Right cardiac atrium (tissue), 5 donors: ENCODE measurements around the gene METTL22. TPM values are rescaled to one million over a fixed set of nuclear protein-coding genes. Genes with fewer than 3 reads are reported as not detected.

Experiments
- ATAC-seq, 2 donors: fragments of 200-7000 bp; cut with Tn5 transposase; one replicate each; pipeline versions ENCODE4 v1.8.0 to v1.9.1; 2020; ENCODE audit warnings: moderate library complexity in 2 of 2, mild to moderate bottlenecking in 1 of 2
- DNase-seq, 3 donors: peaks; one replicate each; pipeline ENCODE4 v3.0.0-alpha.2; 2020
- H3K27ac ChIP-seq: one replicate; pipeline ENCODE4 v1.5.1; 2013; ENCODE audit warnings: mild to moderate bottlenecking, low read length, control low read depth, moderate library complexity
- H3K27me3 ChIP-seq: one replicate; pipeline ENCODE4 v1.6.1; 2013; ENCODE audit not compliant: control insufficient read depth, insufficient read depth
- H3K4me1 ChIP-seq: one replicate; pipeline ENCODE4 v1.6.1; 2013; ENCODE audit warnings: low read length; ENCODE audit not compliant: control insufficient read depth, insufficient read depth
- H3K4me3 ChIP-seq: one replicate; pipeline ENCODE4 v1.5.1; 2013; ENCODE audit warnings: low read length, control low read depth
- H3K9me3 ChIP-seq: one replicate; pipeline ENCODE4 v1.6.1; 2013; ENCODE audit warnings: low read length; ENCODE audit not compliant: control insufficient read depth
- WGBS: extraction: QIAGEN DNeasy Blood & Tissue Kit; methylation state at CpG from one replicate; pipeline ENCODE4 v1.1.7; 2013; 5-methylcytosine and 5-hydroxymethylcytosine counted together
- intact Hi-C, 4 donors: fragments of 100-400 bp; cut with DNase I; formaldehyde crosslinking; loops; one replicate each; pipeline versions ENCODE4 v1.11.0 to v1.14.0; 2022 to 2023
- polyA plus RNA-seq: library from polyadenylated mRNA; stranded (reverse); fragments of 200-250 nt; gene quantifications from one replicate; pipeline ENCODE4 v1.2.3, GENCODE V29; 2013
- total RNA-seq, 4 donors: library from RNA; stranded (reverse); fragmentation: NEBNext Ultra II Directional; extraction: Animal tissue kit (Norgen Biotek cat#: 25700); gene quantifications; one replicate each; pipeline ENCODE4 v1.2.1, GENCODE V29; 2021
- donor health status: healthy with polysubstance abuse.
- donor health status: DM: no; HTN: yes; CAD: no.
- donor health status: DM: no; HTN: no; CAD: no.
- donor health status: DM: no; HTN: yes; CAD: no; lungs with severe emphysema.
- donor health status: DM: yes; HTN: yes; CAD: no.

Gene METTL22
- total and polyA plus RNA-seq, 5 donors: 26.9 to 37.3 (median 30.0) TPM

- Histone ChIP-seq H3K27ac (no peak overlapping the region), H3K9me3 (no peaks in the 10 kb centered on the region), H3K4me3 (no peak overlapping the region), H3K27me3 (no peaks in the 10 kb centered on the region), H3K4me1 (no peaks in the 10 kb centered on the region)
- WGBS: 69% methylated on average over 13 of the region's 13 CpGs
- no peak for DNase-seq
- intact Hi-C loops: loop anchor here in 1 of 4 donors (10.0 kb wide), 1 partner anchor 55 kb away; no protein-coding TSS in a partner anchor
- ATAC-seq: no peak
Observed at GRCh38 chr16:8639694-8640093, 18.2 kb downstream of the METTL22 start.

GRCh38 chr16:8641671-8642070, 20.2 kb downstream of the METTL22 start:
- H3K4me1 ChIP-seq: no peaks in the 10 kb centered on the region
- no peaks in the 10 kb centered on the region for H3K9me3 ChIP-seq
- WGBS: 73% methylated on average over 9 of the region's 9 CpGs
- intact Hi-C loops: no loop called here
- H3K27ac ChIP-seq: no peak overlapping the region
- no peaks in the 10 kb centered on the region for H3K27me3 ChIP-seq
- DNase-seq (no peak), ATAC-seq (no peak)
- no peak overlapping the region for H3K4me3 ChIP-seq

DNA sequence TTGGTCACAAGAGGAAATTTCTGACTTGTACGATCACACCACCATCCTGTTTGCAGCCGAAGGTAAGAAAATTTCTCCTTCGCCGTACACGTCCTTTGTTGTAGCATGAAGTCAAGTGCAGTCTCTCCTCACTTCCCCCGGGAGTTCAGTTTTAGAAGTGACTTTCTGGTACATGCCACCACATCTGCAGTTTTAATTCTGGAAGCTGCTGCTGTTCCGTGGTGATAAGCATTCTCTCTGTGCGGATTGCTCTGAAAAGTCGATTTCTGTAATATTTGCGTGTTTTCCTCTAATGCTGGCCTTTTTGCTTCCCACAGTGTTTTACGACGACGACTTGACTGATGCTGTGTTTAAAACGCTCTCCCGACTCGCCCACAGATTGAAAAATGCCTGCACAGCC, 20.6 kb downstream of the METTL22 start:
- ATAC-seq (no peak), DNase-seq (no peak)
- Histone ChIP-seq H3K9me3 (no peaks in the 10 kb centered on the region), H3K27ac (no peak overlapping the region), H3K4me1 (no peaks in the 10 kb centered on the region), H3K4me3 (no peak overlapping the region), H3K27me3 (no peaks in the 10 kb centered on the region)
- 89% methylated on average over 16 of the region's 16 CpGs for WGBS
- intact Hi-C loops: no loop called here

- H3K4me1 ChIP-seq: no peaks in the 10 kb centered on the region
- H3K27ac ChIP-seq: no peak overlapping the region
- no peaks in the 10 kb centered on the region for H3K9me3 ChIP-seq
- H3K4me3 ChIP-seq: no peak overlapping the region
- WGBS: 80% methylated on average over 29 of the region's 29 CpGs
- intact Hi-C loops: no loop called here
- no peaks in the 10 kb centered on the region for H3K27me3 ChIP-seq
- DNase-seq (peak in 2 of 3 donors; percentile 34 to 68), ATAC-seq (peak; percentile 28 to 56)
Observed at GRCh38 chr16:8644211-8645140, 23.0 kb downstream of the METTL22 start.

- DNase-seq: no peak
- Histone ChIP-seq H3K27me3 (no peaks in the 10 kb centered on the region), H3K27ac (no peak overlapping the region), H3K9me3 (no peaks in the 10 kb centered on the region), H3K4me1 (no peaks in the 10 kb centered on the region), H3K4me3 (no peak overlapping the region)
- 79% methylated on average over 11 of the region's 11 CpGs for WGBS
- intact Hi-C loops: no loop called here
- no peak for ATAC-seq
Observed at GRCh38 chr16:8645141-8645521, 23.6 kb downstream of the METTL22 start.

GRCh38 chr16:8645831-8646230, 24.3 kb downstream of the METTL22 start:
- Histone ChIP-seq H3K4me1 (no peaks in the 10 kb centered on the region), H3K4me3 (no peak overlapping the region), H3K27ac (no peak overlapping the region), H3K9me3 (no peaks in the 10 kb centered on the region), H3K27me3 (no peaks in the 10 kb centered on the region)
- intact Hi-C loops: no loop called here
- ATAC-seq (no peak), DNase-seq (no peak)
- 87% methylated on average over 13 of the region's 13 CpGs for WGBS

DNA sequence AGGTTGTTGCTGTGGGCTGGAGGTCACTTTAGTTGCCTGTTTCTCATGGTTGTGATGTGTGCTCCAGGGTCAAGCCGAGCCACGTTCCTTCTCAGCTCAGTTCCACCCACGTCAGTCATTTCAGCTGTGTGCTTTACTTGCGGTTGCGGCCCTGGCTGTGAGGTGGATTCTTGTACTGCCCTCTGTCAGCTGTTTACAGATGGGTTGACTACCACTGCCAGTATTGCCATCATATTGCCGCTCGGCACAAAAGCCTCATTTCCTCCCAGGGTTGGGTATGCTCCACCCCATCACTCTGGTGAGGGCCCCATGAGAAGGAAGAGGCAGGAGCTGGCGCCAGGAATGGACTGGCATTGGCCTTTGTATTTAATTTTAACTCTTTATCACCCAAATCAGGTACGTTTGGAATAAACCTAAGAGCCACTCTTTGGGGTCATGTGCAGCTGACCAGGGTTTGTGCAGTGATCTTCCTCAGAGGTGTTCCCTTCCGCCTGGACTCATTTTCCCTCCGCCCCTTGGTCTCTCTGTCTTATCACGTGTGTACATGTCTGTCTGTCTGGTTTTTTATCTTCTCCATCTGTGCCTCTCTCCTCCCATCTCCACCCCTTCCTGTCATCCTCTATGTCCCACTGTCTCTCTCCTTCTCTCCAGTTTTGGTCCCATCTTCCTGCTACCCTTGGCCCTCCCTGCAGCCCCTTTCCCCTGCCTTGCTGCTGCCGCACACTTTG, 25.0 kb downstream of the METTL22 start:
- WGBS: 70% methylated on average over 13 of the region's 13 CpGs
- no peak for ATAC-seq

DNA sequence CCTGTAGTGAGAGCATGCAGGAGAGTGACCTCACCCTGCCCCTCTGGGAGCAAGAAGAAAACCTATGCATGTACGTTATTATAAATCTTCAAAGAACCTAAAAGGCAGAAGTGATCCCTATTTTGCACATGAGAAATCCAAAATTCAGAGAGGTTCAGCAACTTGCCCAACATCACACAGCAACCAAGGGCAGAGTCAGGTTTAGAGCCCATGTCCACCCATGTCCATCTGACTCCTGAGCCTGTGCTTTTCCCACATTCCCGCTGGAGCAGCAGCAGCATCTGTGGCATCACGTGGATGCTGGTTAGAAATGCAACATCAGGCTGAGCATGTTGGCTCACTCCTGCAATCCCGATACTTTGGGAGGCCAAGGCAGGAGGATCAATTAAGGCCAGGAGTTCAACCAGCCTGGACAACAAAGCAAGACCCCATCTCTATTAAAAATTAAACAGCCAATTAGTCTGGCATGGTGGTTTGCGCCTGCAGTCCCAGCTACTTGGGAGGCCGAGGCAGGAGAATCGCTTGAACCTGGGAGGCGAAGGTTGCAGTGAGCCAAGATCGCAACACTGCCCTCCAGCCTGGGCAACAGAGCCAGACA, 26.3 kb downstream of the METTL22 start:
- 75% methylated on average over 9 of the region's 9 CpGs for WGBS
- no peaks in the 10 kb centered on the region for H3K9me3 ChIP-seq
- intact Hi-C loops: no loop called here
- DNase-seq (no peak), ATAC-seq (no peak)
- no peaks in the 10 kb centered on the region for H3K27me3 ChIP-seq
- no peaks in the 10 kb centered on the region for H3K4me1 ChIP-seq
- no peak overlapping the region for H3K27ac ChIP-seq
- H3K4me3 ChIP-seq: no peak overlapping the region

More for the DNA sequence above, 25.0 kb downstream of the METTL22 start:
- Histone ChIP-seq H3K4me3 (no peak overlapping the region), H3K27ac (no peak overlapping the region), H3K27me3 (no peaks in the 10 kb centered on the region), H3K9me3 (no peaks in the 10 kb centered on the region), H3K4me1 (no peaks in the 10 kb centered on the region)
- intact Hi-C loops: no loop called here
- no peak for DNase-seq

GRCh38 chr16:8648877-8649276, 27.4 kb downstream of the METTL22 start:
- Histone ChIP-seq H3K27ac (no peak overlapping the region), H3K9me3 (no peaks in the 10 kb centered on the region), H3K4me3 (no peak overlapping the region), H3K27me3 (no peaks in the 10 kb centered on the region), H3K4me1 (no peaks in the 10 kb centered on the region)
- WGBS: 76% methylated on average over 4 of the region's 4 CpGs
- intact Hi-C loops: no loop called here
- ATAC-seq: no peak
- DNase-seq: no peak

- ATAC-seq (no peak), DNase-seq (no peak)
- no peak overlapping the region for H3K27ac ChIP-seq
- no peaks in the 10 kb centered on the region for H3K27me3 ChIP-seq
- H3K9me3 ChIP-seq: no peaks in the 10 kb centered on the region
- no peaks in the 10 kb centered on the region for H3K4me1 ChIP-seq
- H3K4me3 ChIP-seq: no peak overlapping the region
- WGBS: 79% methylated on average over 8 of the region's 8 CpGs
- intact Hi-C loops: loop anchor here in 1 of 4 donors (10.0 kb wide), 1 partner anchor 235 kb away; the partner anchor contains the start of gene LITAFD
Observed at GRCh38 chr16:8649829-8650554, 28.5 kb downstream of the METTL22 start.
